ENCODE results near the gene ADISSP. TPM values are rescaled to one million over a fixed set of nuclear protein-coding genes. Genes with fewer than 3 reads are reported as not detected.

Gene ADISSP
- total and polyA plus RNA-seq, 8 donors = 19.4 to 37.3 (median 29.4) TPM

GRCh38 chr20:3787324-3788014 is 19.9 kb upstream of the ADISSP start:
- Histone ChIP-seq H3K4me3 (peak overlapping the region; percentile 25 to 36), H3K27ac (peak overlapping the region in 1 of 2 donors; percentile 41), H3K36me3 (peaks cover 0 to 11% of the 10 kb centered on the region in 2 donors), H3K9me3 (no peaks in the 10 kb centered on the region), H3K27me3 (no peaks in the 10 kb centered on the region), H3K4me1 (peaks cover 29 to 61% of the 10 kb centered on the region in 2 donors)
- no peak for ATAC-seq
- intact Hi-C loops (cut with DNase I) = no loop called here
- no peak for DNase-seq
- TF ChIP-seq CTCF (IDR thresholded peaks at IDR 0.05) = no peak

DNA sequence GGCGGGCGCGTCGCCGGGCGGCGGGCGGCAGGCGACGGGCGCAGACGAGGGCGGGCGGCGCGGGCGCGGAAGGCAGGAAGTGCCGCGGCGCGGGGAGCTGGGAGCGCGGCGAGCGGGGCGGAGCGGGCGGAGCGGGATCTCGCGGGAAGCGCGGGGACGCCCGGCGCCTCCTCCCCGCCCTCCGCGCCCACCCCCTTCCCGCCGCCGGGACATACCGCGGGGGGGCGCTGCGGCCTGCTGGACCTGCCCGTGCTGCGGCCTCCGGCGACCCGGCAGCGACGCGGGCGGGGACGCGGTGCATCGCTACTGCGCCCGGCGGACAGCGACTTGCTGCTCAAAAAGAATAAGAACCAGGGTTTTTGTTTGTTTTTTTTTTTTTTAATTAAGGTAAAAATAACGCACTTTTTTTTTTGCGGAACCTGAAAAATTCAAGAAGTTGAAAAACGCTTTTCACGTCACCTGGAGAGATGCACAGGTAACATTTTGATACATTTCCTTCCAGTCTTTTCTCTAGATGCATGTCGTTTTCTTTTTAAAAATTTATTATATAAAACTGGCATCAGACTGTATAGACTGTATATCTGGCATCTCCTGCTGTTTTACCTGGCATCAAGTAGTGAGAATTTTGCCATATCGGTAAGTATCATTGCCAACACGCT is 19.2 kb upstream of the ADISSP start, which contains the start of gene CENPB:
TSS of gene CENPB (minus strand) at position 76 of the 659 bp plus-strand sequence. CDS start 257 bp downstream, outside the sequence.
- Histone ChIP-seq H3K4me3 (peak within 1 kb of the TSS; percentile 69 to 73), H3K4me1 (peaks cover 29 to 66% of the 10 kb centered on the region in 2 donors), H3K36me3 (peaks cover 0 to 11% of the 10 kb centered on the region in 2 donors), H3K27me3 (no peaks in the 10 kb centered on the region), H3K9me3 (no peaks in the 10 kb centered on the region), H3K27ac (peak within 1 kb of the TSS; percentile 79 to 82)
- peak; percentile 85 to 90 for TF ChIP-seq CTCF (IDR thresholded peaks at IDR 0.05)
- peak; percentile 84 to 97 (median 90) for DNase-seq
- ATAC-seq = peak; percentile 96
- intact Hi-C loops (cut with DNase I) = no loop called here

DNA sequence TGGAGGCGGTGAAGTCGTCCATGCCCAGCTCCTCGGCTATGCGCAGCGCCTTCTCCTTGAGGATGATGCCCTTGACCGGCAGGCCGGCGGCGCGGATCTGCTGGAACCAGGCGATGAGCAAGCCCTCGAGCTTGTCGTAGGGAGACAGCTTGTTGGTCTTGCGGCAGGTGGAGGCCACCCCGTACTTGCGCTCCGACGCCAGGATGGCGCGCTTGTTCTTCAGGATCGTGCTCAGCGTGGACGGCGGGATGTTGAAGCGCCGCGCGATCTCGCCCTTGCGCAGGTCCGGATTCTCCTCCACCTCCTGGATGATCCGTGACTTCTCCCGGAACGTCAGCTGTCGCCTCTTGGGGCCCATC is 18.6 kb upstream of the ADISSP start:
- ATAC-seq (peak; percentile 3), DNase-seq (peak in 2 of 4 donors; percentile 51 to 86)
- peak overlapping the region; percentile 79 to 82 for H3K27ac ChIP-seq
- H3K27me3 ChIP-seq = no peaks in the 10 kb centered on the region
- H3K36me3 ChIP-seq = peaks cover 0 to 11% of the 10 kb centered on the region in 2 donors
- H3K4me3 ChIP-seq = peak overlapping the region; percentile 69 to 73
- H3K4me1 ChIP-seq = peaks cover 29 to 72% of the 10 kb centered on the region in 2 donors
- no peaks in the 10 kb centered on the region for H3K9me3 ChIP-seq
- intact Hi-C loops (cut with DNase I) = no loop called here
- no peak for TF ChIP-seq CTCF (IDR thresholded peaks at IDR 0.05)

- TF ChIP-seq CTCF (IDR thresholded peaks at IDR 0.05) = no peak
- intact Hi-C loops (cut with DNase I) = no loop called here
- Histone ChIP-seq H3K4me3 (peak overlapping the region; percentile 69 to 73), H3K36me3 (peaks cover 0 to 11% of the 10 kb centered on the region in 2 donors), H3K4me1 (peaks cover 29 to 78% of the 10 kb centered on the region in 2 donors), H3K27me3 (no peaks in the 10 kb centered on the region), H3K27ac (peak overlapping the region; percentile 79 to 82), H3K9me3 (no peaks in the 10 kb centered on the region)
- ATAC-seq (peak; percentile 2), DNase-seq (peak in 1 of 4 donors; percentile 80)
Measured at GRCh38 chr20:3785240-3786125, 17.9 kb upstream of the ADISSP start.
